ENCODE results near the gene SMYD2. TPM values are rescaled to one million over a fixed set of nuclear protein-coding genes. Genes with fewer than 3 reads are reported as not detected.

The SMYD2 gene
- total RNA-seq, 4 donors from 2014 or later = 25.3 to 30.7 (median 27.8) TPM

DNA sequence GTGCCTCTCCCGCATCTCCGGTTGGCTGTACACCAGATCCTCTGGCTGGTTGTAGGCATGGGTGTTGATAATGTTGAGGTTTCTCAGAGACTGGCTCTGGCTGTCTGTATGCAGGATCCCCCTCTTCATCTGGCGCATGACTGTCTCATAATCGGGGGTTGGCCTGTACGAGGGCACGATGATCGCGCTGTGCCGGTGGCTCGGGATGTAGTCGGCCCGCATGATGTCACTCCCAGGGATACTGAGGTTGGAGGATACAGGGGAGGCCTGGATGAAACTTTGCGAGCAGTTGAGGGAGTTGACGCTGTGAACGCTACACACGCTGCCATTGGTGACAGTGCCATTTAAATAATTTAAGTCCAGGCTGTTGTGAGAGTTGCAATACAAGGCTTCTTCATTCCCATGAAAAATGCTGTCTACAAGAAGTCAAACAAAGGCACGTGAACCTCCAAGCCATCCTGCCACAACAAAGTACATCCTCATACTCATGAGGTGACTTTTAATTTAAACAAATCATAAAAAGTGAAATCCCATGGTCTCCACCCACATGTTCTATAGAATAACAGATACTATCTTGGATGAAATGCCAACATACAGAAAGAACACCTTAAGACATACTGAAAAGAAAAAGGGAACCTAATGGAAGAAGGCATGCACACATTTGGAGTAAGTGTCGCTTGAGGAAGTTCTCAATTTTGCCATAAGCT is 103.6 kb downstream of the SMYD2 start:
- Histone ChIP-seq H3K27ac (no peak overlapping the region), H3K36me3 (peaks cover 41% of the 10 kb centered on the region), H3K4me3 (no peak overlapping the region), H3K4me1 (no peaks in the 10 kb centered on the region), H3K9me3 (no peaks in the 10 kb centered on the region), H3K27me3 (no peaks in the 10 kb centered on the region)
- no peak for DNase-seq (ENCODE audit: low spot score in 2 of 2)
- TF ChIP-seq EP300 (IDR thresholded peaks at IDR 0.05) (no peak), POLR2AphosphoS5 (IDR thresholded peaks at IDR 0.05) (no peak), POLR2A (IDR thresholded peaks at IDR 0.05) (no peak)
- TF ChIP-seq, protein P1, sequence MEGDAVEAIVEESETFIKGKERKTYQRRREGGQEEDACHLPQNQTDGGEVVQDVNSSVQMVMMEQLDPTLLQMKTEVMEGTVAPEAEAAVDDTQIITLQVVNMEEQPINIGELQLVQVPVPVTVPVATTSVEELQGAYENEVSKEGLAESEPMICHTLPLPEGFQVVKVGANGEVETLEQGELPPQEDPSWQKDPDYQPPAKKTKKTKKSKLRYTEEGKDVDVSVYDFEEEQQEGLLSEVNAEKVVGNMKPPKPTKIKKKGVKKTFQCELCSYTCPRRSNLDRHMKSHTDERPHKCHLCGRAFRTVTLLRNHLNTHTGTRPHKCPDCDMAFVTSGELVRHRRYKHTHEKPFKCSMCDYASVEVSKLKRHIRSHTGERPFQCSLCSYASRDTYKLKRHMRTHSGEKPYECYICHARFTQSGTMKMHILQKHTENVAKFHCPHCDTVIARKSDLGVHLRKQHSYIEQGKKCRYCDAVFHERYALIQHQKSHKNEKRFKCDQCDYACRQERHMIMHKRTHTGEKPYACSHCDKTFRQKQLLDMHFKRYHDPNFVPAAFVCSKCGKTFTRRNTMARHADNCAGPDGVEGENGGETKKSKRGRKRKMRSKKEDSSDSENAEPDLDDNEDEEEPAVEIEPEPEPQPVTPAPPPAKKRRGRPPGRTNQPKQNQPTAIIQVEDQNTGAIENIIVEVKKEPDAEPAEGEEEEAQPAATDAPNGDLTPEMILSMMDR (IDR thresholded peaks at IDR 0.05) = no peak
- 95% methylated on average over 13 of the region's 18 CpGs for WGBS

GRCh38 chr1:214385428-214385827 is 104.5 kb downstream of the SMYD2 start:
- no peaks in the 10 kb centered on the region for H3K27me3 ChIP-seq
- no peak for DNase-seq (ENCODE audit: low spot score in 2 of 2)
- peaks cover 40% of the 10 kb centered on the region for H3K36me3 ChIP-seq
- H3K4me3 ChIP-seq = no peak overlapping the region
- H3K4me1 ChIP-seq = no peaks in the 10 kb centered on the region
- 94% methylated on average over 1 of the region's 1 CpG for WGBS
- H3K27ac ChIP-seq = no peak overlapping the region
- TF ChIP-seq EP300 (IDR thresholded peaks at IDR 0.05) (no peak), POLR2AphosphoS5 (IDR thresholded peaks at IDR 0.05) (no peak), POLR2A (IDR thresholded peaks at IDR 0.05) (no peak)
- TF ChIP-seq, protein P1 (IDR thresholded peaks at IDR 0.05) = no peak
- no peaks in the 10 kb centered on the region for H3K9me3 ChIP-seq

GRCh38 chr1:214386333-214386732 is 105.4 kb downstream of the SMYD2 start:
- H3K36me3 ChIP-seq = peaks cover 44% of the 10 kb centered on the region
- H3K27ac ChIP-seq = no peak overlapping the region
- H3K4me1 ChIP-seq = no peaks in the 10 kb centered on the region
- H3K9me3 ChIP-seq = no peaks in the 10 kb centered on the region
- no peak for DNase-seq (ENCODE audit: low spot score in 2 of 2)
- no peak overlapping the region for H3K4me3 ChIP-seq
- H3K27me3 ChIP-seq = no peaks in the 10 kb centered on the region
- WGBS = 65% methylated on average over 7 of the region's 7 CpGs
- TF ChIP-seq POLR2A (IDR thresholded peaks at IDR 0.05) = no peak
- no peak for TF ChIP-seq POLR2AphosphoS5 (IDR thresholded peaks at IDR 0.05)
- no peak for TF ChIP-seq EP300 (IDR thresholded peaks at IDR 0.05)
- TF ChIP-seq, protein P1 (IDR thresholded peaks at IDR 0.05) = no peak
